Trophoblast cell (in vitro differentiated cells and primary cell): ENCODE data around the gene PI4K2B.

Experiments
- DNase-seq, 2 donors: peaks; one replicate each; pipeline ENCODE4 v3.0.0-alpha.2; 2016
- H2AFZ ChIP-seq: 2 replicates; pipeline ENCODE4 v1.6.1; 2013; ENCODE audit warnings: low read length, moderate library complexity, mild to moderate bottlenecking; ENCODE audit not compliant: insufficient read depth, poor library complexity
- H2AK5ac ChIP-seq: 2 replicates; pipeline ENCODE4 v1.6.1; 2013; ENCODE audit warnings: mild to moderate bottlenecking, low read length
- H2BK120ac ChIP-seq: 2 replicates; pipeline ENCODE4 v1.6.1; 2013; ENCODE audit warnings: low read length, mild to moderate bottlenecking, moderate library complexity; ENCODE audit not compliant: insufficient read depth, poor library complexity
- H2BK12ac ChIP-seq: 2 replicates; pipeline ENCODE4 v1.6.1; 2013; ENCODE audit warnings: mild to moderate bottlenecking, low read length, moderate library complexity
- H2BK5ac ChIP-seq: 2 replicates; pipeline ENCODE4 v1.6.1; 2013; ENCODE audit warnings: low read length, low read depth, moderate library complexity, mild to moderate bottlenecking; ENCODE audit not compliant: poor library complexity
- H3K14ac ChIP-seq: 2 replicates; pipeline ENCODE4 v1.6.1; 2013; ENCODE audit warnings: mild to moderate bottlenecking, low read length
- H3K18ac ChIP-seq: 2 replicates; pipeline ENCODE4 v1.6.1; 2013; ENCODE audit warnings: mild to moderate bottlenecking, low read length
- H3K23ac ChIP-seq: 2 replicates; pipeline ENCODE4 v1.6.1; 2013; ENCODE audit warnings: low read length
- H3K27ac ChIP-seq: 2 replicates; pipeline ENCODE4 v1.5.1; 2013; ENCODE audit warnings: low read depth, mild to moderate bottlenecking, inconsistent platforms, low read length, moderate library complexity
- H3K27me3 ChIP-seq: 2 replicates; pipeline ENCODE4 v1.6.1; 2013; ENCODE audit warnings: inconsistent platforms, mild to moderate bottlenecking, low read length, moderate library complexity; ENCODE audit not compliant: insufficient read depth
- H3K36me3 ChIP-seq, 2 experiments: 1 replicate in 1 of 2; 2 replicates in 1 of 2; pipeline ENCODE4 v1.6.1; 2013; ENCODE audit warnings: low read length in 2 of 2, mild to moderate bottlenecking in 2 of 2, moderate library complexity in 1 of 2; ENCODE audit not compliant: insufficient read depth in 2 of 2, control insufficient read depth in 1 of 2
- H3K4ac ChIP-seq: 2 replicates; pipeline ENCODE4 v1.6.1; 2013; ENCODE audit warnings: low read depth, mild to moderate bottlenecking, low read length, moderate library complexity
- H3K4me1 ChIP-seq, 2 experiments: 1 replicate in 1 of 2; 2 replicates in 1 of 2; pipeline ENCODE4 v1.6.1; 2013; ENCODE audit warnings: low read length in 2 of 2, mild to moderate bottlenecking in 2 of 2, moderate library complexity in 1 of 2; ENCODE audit not compliant: insufficient read depth in 2 of 2, control insufficient read depth in 1 of 2
- H3K4me2 ChIP-seq: 2 replicates; pipeline ENCODE4 v1.6.1; 2013; ENCODE audit warnings: inconsistent platforms, mild to moderate bottlenecking, low read length, moderate library complexity
- H3K4me3 ChIP-seq: 2 replicates; pipeline ENCODE4 v1.5.1; 2013; ENCODE audit warnings: mild to moderate bottlenecking, low read depth, low read length, inconsistent platforms
- H3K79me1 ChIP-seq: one replicate; pipeline ENCODE4 v1.6.1; 2013; ENCODE audit warnings: low read length
- H3K79me2 ChIP-seq: 2 replicates; pipeline ENCODE4 v1.6.1; 2013; ENCODE audit warnings: low read length, mild to moderate bottlenecking; ENCODE audit not compliant: control insufficient read depth, insufficient read depth, poor library complexity
- H3K9ac ChIP-seq: 2 replicates; pipeline ENCODE4 v1.6.1; 2013; ENCODE audit warnings: mild to moderate bottlenecking, low read length
- H3K9me3 ChIP-seq: 2 replicates; pipeline ENCODE4 v1.6.1; 2013; ENCODE audit warnings: low read depth, mild to moderate bottlenecking, control low read depth, inconsistent platforms, low read length; ENCODE audit not compliant: insufficient read depth
- H4K12ac ChIP-seq: 2 replicates; pipeline ENCODE4 v1.6.1; 2013; ENCODE audit warnings: low read depth, mild to moderate bottlenecking, low read length, moderate library complexity
- H4K8ac ChIP-seq: 2 replicates; pipeline ENCODE4 v1.6.1; 2013; ENCODE audit warnings: low read depth, mild to moderate bottlenecking, low read length, moderate library complexity
- H4K91ac ChIP-seq: one replicate; pipeline ENCODE4 v1.6.1; 2013; ENCODE audit warnings: low read depth, mild to moderate bottlenecking, low read length, moderate library complexity
- WGBS: extraction: QIAGEN DNeasy Blood & Tissue Kit; methylation state at CpG from one replicate; pipeline ENCODE4 v1.1.7; 2013; ENCODE audit warnings: missing lambda C conversion rate; ENCODE audit not compliant: insufficient read length, insufficient coverage; ENCODE audit errors: extremely low coverage; 5-methylcytosine and 5-hydroxymethylcytosine counted together

PI4K2B gene

GRCh38 chr4:25302626-25303025 is 68.8 kb downstream of the PI4K2B start:
- Histone ChIP-seq H2BK120ac (no peak overlapping the region), H3K4ac (no peak overlapping the region), H3K9me3 (no peaks in the 10 kb centered on the region), H4K91ac (no peak overlapping the region), H2AFZ (no peak overlapping the region), H3K14ac (no peak overlapping the region), H3K4me1 (peaks cover 2 to 3% of the 10 kb centered on the region in 2 experiments), H4K8ac (no peak overlapping the region), H3K4me2 (no peak overlapping the region), H2BK5ac (no peak overlapping the region), H3K23ac (no peak overlapping the region), H3K36me3 (no peaks in the 10 kb centered on the region), H3K79me1 (no peaks in the 10 kb centered on the region), H4K12ac (no peak overlapping the region), H3K27me3 (no peaks in the 10 kb centered on the region), H2BK12ac (no peak overlapping the region), H3K4me3 (no peak overlapping the region), H3K18ac (no peak overlapping the region), H2AK5ac (no peak overlapping the region), H3K27ac (no peak overlapping the region), H3K79me2 (no peaks in the 10 kb centered on the region), H3K9ac (no peak overlapping the region)
- no CpG with 5 or more reads among the region's 9 CpGs for WGBS
- no peak for DNase-seq

DNA sequence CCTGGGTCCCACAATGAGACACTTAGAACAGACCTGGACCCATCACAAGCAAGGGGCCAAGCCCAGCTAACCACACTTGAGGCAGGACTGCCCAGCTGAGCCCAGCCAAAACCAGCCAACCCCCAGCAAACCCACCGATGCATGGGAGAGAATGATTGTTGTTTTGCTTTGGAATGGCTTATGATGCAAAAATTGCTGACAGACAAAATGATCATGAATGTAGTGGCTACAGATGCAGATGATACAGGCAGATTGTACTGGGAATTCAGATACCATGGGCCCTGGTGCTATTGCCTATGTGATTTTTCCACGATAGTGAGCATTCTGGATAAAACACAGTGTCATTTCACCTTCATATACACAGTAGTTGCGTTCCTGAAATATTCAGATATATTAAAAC is 69.7 kb downstream of the PI4K2B start:
- H2AFZ ChIP-seq: no peak overlapping the region
- H3K9ac ChIP-seq: no peak overlapping the region
- no peak overlapping the region for H2BK120ac ChIP-seq
- no peak overlapping the region for H3K4me2 ChIP-seq
- no peak overlapping the region for H2BK5ac ChIP-seq
- H3K4ac ChIP-seq: no peak overlapping the region
- no peak for DNase-seq
- H4K12ac ChIP-seq: no peak overlapping the region
- no peak overlapping the region for H3K23ac ChIP-seq
- H3K79me1 ChIP-seq: no peaks in the 10 kb centered on the region
- WGBS: no CpG with 5 or more reads among the region's 3 CpGs
- no peak overlapping the region for H3K14ac ChIP-seq
- peak overlapping the region; percentile 59 for H3K4me3 ChIP-seq
- no peak overlapping the region for H3K18ac ChIP-seq
- no peak overlapping the region for H4K8ac ChIP-seq
- no peak overlapping the region for H3K27ac ChIP-seq
- H2AK5ac ChIP-seq: no peak overlapping the region
- no peaks in the 10 kb centered on the region for H3K27me3 ChIP-seq
- no peaks in the 10 kb centered on the region for H3K9me3 ChIP-seq
- H3K36me3 ChIP-seq: no peaks in the 10 kb centered on the region
- no peaks in the 10 kb centered on the region for H3K79me2 ChIP-seq
- peaks cover 2 to 3% of the 10 kb centered on the region in 2 experiments for H3K4me1 ChIP-seq
- no peak overlapping the region for H2BK12ac ChIP-seq
- no peak overlapping the region for H4K91ac ChIP-seq

DNA sequence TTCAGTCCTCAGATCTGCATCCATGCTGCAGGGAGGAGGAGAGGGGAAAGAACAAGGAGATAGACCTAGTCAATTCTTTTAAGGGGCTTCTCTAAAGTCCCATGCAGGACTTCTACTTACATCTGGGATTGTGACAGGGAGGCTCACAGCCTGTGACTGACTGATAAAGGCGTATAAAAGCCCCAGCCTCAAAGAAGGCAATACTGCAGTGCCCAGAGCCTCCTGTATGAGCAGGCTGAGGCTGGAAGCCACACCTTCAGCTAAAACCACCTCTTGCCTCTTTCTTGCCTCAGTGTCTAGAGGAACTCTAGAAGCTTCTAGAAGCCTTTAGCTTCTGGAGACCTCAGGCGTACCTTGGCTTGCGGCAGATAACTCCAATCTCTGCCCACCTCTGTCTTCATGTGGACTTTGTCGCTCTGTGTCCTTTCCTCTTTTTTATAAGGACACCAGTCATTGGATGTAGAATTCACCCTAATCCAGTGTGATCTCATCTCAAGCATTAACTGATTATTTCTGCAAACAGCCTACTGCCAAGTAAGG is 72.8 kb downstream of the PI4K2B start:
- no peaks in the 10 kb centered on the region for H3K27me3 ChIP-seq
- H2BK12ac ChIP-seq: no peak overlapping the region
- H3K79me1 ChIP-seq: no peaks in the 10 kb centered on the region
- H2BK120ac ChIP-seq: no peak overlapping the region
- H2AFZ ChIP-seq: no peak overlapping the region
- no peak overlapping the region for H3K27ac ChIP-seq
- H3K23ac ChIP-seq: no peak overlapping the region
- H3K4me3 ChIP-seq: no peak overlapping the region
- no peak overlapping the region for H3K4ac ChIP-seq
- H3K4me2 ChIP-seq: no peak overlapping the region
- no peaks in the 10 kb centered on the region for H3K9me3 ChIP-seq
- no peak overlapping the region for H2BK5ac ChIP-seq
- H3K9ac ChIP-seq: no peak overlapping the region
- no peak overlapping the region for H4K8ac ChIP-seq
- no peak overlapping the region for H4K12ac ChIP-seq
- no peak overlapping the region for H3K14ac ChIP-seq
- H3K79me2 ChIP-seq: no peaks in the 10 kb centered on the region
- no CpG with 5 or more reads among the region's 4 CpGs for WGBS
- H3K18ac ChIP-seq: no peak overlapping the region
- no peaks in the 10 kb centered on the region for H3K36me3 ChIP-seq
- DNase-seq: no peak
- H4K91ac ChIP-seq: no peak overlapping the region
- peaks cover 0 to 2% of the 10 kb centered on the region in 2 experiments for H3K4me1 ChIP-seq
- no peak overlapping the region for H2AK5ac ChIP-seq

DNA sequence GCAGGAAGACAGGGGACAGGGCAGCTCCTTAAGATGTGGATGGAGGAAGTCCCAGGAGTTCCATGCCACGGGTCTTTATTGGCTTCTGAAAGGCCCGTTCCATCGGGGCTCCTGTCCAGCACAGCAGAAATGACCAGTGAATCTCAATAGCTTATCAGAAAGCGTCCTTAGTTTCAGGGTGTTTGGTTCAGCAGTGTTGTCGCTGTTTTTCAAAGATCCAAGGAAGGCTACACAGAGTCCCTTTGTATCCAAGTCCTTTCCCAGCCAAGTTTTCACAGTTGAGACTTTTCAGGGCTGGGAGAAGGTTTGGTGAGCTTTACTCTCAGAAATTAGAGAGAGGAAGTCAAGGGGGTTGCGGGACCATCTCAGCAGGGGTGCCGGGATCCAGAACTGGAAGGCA is 73.8 kb downstream of the PI4K2B start:
- Histone ChIP-seq H2BK120ac (no peak overlapping the region), H3K27me3 (no peaks in the 10 kb centered on the region), H3K14ac (no peak overlapping the region), H3K9ac (no peak overlapping the region), H2AFZ (peak overlapping the region; percentile 18), H2BK12ac (no peak overlapping the region), H3K4me2 (no peak overlapping the region), H3K79me2 (no peaks in the 10 kb centered on the region), H3K4me3 (no peak overlapping the region), H2BK5ac (no peak overlapping the region), H3K4ac (no peak overlapping the region), H3K27ac (no peak overlapping the region), H4K8ac (no peak overlapping the region), H2AK5ac (no peak overlapping the region), H3K4me1 (peaks cover 0 to 2% of the 10 kb centered on the region in 2 experiments), H4K91ac (no peak overlapping the region), H3K79me1 (no peaks in the 10 kb centered on the region), H4K12ac (no peak overlapping the region), H3K23ac (no peak overlapping the region), H3K9me3 (no peaks in the 10 kb centered on the region), H3K18ac (no peak overlapping the region), H3K36me3 (no peaks in the 10 kb centered on the region)
- DNase-seq: no peak
- no CpG with 5 or more reads among the region's 7 CpGs for WGBS
